ENCODE results near the gene CORO6.
A peak's percentile ranks its signal among the peaks of the same experiment; 100 is the strongest.

Gene CORO6

DNA sequence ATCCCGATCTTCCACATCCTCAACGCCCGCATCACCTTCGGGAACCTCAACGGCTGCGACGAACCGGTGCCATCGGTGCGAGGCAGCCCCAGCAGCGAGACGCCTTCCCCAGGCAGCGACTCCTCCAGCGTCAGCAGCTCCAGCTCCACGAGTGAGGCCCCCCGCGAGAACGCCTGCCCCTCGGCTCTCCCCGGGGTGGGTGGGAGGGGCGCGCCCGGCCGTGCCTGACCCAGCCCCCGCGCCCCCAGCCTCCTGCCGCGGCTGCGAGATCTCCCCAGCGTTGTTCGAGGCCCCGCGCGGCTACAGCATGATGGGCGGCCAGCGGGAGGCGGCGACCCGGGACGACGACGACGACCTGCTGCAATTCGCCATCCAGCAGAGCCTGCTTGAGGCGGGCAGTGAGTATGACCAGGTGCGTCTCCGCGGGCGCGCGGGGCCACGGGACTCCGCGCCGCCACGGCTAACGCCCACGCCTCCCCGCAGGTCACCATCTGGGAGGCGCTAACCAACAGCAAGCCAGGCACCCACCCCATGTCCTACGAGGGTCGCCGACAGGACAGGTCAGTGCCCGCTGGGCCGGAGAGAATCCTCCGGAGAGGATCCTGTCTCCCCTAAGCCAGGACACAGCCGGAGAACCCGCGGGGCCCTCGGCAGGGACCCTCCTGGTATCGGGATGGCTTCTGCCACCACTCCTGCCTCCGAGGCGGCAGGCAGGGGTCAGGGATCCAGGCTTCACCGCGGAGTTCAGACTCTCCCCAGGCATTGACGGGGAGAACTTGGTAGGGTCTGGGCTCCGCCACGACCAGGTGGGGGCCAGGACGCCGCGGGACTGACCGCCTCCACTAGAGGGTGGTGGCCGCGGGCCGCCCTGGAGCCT is 10.1 kb downstream of the CORO6 start:
- DNase-seq, result no peak

- DNase-seq, result no peak
Observed at GRCh38 chr17:29612094-29612403, 10.7 kb downstream of the CORO6 start.

GRCh38 chr17:29611351-29612093 is 11.2 kb downstream of the CORO6 start:
- no peak for DNase-seq

DNA sequence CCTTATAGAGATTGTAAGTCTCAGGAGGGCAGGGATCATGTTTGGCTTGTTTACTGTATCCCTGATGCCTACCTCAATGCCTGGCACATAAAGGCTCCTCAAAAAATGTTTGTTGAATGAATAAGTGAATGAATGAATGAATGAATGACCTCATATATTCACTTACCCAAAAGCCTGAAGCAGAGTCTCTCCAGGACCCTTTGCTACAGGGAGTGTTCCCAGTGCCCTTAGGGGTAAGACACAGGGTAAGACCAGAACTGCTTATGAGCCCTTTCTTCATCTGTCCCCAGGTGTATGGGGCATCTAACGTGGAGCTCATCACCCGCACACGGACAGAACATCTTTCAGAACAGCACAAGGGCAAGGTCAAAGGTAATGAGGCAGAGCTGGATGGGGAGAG is 12.3 kb downstream of the CORO6 start:
- DNase-seq, result no peak

DNA sequence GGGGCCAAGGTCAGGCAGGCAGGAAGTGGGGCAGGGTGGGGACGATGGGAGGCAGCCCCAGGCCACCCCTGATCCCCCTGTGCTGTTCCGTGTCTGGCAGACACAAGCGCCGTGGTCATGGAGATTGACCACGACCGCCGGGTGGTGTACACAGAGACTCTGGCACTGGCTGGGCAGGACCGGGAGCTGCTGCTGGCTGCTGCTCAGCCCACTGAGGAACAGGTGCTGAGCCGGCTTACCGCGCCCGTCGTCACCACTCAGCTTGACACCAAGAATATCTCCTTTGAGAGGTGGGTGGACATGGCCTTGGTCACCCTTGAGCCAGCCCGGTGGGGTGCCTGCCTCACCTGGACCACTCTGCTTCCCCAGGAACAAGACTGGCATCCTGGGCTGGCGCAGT is 13.7 kb downstream of the CORO6 start:
- no peak for DNase-seq

DNA sequence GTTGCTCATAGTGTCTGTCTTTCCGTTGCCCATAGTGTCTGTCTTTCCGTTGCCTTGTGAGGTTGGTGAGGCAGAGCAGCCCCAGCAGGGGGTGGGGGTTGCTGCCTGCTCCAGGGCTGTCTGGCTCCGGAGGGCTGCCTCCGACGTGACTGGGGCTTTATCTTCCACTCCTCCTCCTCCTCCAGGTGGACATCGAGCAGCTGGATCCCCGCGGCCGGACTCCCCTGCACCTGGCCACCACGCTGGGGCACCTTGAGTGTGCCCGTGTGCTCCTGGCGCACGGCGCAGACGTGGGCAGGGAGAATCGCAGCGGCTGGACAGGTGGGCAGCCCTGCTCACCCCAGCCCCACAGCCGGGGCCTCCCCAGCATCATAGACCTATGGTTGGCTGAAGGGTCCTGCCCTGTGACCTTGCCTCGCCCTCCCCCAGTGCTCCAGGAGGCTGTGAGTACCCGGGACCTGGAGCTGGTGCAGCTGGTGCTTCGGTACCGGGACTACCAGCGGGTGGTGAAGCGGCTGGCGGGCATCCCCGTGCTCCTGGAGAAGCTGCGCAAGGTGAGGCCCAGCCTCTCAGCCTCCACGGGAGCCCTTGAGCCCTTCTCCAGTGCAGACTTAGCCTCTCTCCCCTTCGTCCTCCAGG is 15.0 kb downstream of the CORO6 start:
- no peak for DNase-seq

DNA sequence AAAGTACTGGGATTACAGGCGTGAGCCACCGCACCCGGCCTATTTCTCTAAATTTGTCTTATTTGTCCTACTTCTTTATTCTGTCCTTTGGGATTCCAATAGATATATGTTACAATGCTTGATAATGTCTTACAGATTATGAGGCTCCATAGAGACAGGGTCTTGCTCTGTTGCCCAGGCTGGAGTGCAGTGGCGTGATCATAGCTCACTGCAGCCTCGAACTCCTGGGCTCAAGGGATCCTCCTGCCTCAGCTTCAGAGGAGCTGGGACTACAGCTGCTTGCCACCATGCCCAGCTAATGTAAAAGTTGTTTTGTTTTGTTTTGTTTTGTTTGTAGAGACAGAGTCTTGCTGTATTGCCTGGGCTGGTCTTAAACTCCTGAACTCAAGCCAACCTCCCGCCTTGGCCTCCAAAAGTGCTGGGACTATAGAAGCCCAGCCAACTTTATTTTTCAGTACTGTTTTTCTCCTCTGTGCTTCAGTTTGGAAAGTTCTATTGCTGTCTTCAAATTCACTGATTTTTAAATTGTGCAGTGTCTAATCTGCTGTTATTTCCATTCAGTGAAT is 19.5 kb downstream of the CORO6 start:
- no peak for DNase-seq

DNA sequence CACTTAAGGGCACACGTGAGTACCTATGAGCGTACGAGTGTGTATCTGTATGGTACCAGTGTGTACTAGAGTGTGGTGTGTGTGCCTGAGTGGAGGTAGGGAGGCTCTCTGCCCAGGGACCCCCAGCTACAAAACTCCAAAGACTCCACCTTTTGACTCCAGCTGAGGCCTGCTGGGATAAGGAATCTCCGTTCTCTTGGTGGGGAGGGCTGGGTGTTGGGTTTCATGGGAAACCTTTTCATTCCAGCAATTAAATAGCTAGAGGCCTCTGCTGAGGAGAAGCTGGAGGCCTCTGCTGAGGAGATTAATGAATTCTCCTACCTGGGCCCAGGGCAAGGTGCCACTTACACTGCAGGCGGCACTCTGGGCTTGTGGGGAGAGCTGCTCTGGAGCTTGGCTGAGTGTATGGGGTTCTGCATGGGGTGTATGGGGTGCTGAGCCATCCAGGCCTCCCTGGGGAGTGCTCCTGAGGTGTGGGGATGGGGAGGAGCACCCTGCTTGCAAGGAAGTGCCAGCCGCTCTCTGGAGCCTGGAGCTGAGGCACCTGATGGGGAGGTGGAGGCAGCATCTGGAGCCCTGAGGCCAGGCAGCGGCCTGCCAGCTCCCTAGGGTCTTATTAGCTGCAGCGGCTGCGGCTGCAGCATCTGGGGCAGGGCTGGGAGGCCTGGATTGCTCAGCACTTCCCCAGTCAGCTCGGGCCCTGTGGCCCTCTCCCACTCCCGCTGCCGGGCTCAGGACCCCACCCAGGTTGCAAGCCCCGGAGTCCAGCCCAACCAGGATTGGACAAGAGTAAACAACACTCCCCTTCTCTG is 25.1 kb downstream of the CORO6 start:
- DNase-seq, result no peak

- DNase-seq, result no peak
Observed at GRCh38 chr17:29596811-29597210, 25.9 kb downstream of the CORO6 start.

- no peak for DNase-seq
Observed at GRCh38 chr17:29595943-29596774, 26.6 kb downstream of the CORO6 start.

GRCh38 chr17:29595107-29595942 is 27.4 kb downstream of the CORO6 start:
- no peak for DNase-seq

DNA sequence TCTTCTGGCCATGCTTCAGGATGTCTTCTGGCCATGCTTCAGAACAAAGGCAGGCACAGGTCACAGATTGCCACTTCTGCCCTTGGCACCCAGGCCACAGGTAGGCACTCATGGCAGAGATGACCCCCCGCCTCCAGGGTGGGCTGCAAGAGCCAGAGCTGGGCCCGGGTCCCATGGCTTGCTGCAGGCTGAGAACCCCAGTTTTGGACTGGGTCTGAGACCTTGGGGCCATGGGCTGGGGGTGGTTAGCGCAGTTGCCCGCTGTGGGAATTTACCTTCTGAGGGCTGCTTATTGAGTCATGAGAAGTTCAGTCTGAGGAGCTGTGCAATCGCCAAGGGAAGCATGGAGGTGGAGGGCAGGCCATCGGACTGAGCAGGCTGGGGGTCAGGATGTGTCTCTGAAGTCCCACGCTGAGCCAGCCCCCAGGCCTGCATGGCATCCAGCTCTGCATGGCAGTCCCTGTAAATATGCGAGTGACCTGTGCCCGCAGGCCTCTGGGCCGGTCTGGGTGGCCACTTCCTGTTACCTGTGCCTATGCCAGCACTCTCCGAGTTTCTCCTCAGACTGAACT is 28.1 kb downstream of the CORO6 start:
- DNase-seq, result no peak

DNA sequence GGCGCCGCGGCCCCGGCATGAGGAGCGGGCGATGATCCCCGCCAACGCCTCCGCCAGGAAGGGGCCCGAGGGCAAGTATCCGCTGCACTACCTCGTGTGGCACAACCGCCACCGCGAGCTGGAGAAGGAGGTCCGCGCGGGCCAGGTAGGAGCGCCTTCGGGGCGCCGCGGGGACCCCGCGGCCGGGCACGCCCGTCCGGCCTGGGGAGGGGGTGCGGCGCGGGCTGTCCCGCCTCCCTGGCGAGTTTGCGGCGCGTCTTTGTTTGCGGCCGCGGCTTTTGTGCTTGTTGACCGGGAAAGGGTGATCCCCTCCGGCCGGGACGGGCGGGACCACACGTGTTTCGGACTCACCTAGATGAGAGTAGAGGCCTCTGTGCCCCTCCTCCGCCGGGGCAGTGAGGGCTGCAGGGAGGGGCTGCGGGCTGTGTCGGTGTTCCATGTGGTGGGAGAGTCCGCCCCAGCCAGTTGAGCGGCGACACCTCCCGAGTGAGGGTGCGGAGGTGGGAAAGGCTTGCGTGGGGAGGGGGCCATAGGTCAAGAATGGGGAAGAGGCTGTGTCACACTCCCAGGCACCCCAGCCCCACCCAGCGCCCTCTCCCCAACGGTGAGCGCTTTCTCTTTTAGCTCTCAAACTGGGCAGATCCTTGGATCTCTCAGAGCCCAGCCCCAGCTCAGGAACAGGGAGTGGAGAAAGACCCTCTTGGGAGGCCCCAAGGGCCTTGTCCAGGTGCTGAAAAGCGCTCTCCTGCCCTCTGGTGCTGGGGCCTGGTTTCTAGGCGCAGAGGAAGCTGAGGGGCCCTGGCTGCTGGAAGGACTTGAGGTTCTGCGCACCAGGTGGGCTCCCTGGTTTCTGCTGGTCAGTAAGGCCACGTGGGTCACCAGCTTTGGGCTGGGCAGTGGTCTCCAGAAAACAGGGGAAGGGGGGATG is 28.9 kb downstream of the CORO6 start:
- DNase-seq, result no peak

- DNase-seq, result peak; percentile 59
Observed at GRCh38 chr17:29592850-29593551, 29.7 kb downstream of the CORO6 start, which contains the start of gene ANKRD13B. ANKRD13B (plus strand) TSS chr17:29593132; CDS start chr17:29593622, 490 bp downstream.

DNA sequence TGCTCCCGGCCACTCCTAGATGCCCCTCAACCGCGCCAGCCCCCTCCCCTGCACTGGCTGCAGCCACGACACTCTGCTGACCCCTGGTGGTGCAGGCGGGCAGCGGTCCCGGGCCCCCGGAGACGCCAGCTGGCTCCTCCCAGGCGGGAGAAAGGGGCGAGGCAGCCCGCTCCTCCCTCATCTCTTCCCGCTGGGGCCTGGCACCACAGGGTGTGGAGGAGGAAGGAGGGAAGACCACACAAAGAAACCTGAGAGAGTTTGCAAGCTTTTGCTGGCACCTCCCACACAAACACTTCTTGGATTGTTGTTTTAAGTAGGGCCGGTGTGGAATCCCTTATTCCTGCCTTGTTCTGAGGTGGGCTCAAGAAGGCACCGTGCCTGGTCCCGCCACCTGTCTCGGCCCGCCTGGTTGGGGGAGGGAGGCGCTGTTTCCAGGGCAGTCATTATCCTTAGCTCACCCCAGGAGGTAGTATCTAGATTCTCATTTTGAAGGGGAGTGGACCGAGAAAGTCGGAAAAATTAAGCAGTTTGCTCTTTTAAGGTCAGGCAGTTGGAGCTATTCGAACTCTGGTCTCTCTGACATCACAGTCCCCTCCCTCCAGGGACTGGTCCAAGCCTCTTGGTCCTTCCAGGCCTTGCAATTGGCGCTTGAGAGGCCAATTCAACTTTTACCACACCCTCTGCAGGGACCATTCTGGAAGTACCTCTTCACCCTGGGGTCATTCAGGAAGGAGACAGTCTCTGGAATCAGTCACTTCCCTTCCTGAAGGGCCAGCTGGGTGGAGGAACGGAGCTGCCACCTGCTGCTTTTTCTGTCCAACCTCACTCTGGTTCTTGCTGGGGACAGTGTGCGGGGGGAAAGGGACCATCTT is 30.7 kb downstream of the CORO6 start:
- peak; percentile 88 for DNase-seq

DNA sequence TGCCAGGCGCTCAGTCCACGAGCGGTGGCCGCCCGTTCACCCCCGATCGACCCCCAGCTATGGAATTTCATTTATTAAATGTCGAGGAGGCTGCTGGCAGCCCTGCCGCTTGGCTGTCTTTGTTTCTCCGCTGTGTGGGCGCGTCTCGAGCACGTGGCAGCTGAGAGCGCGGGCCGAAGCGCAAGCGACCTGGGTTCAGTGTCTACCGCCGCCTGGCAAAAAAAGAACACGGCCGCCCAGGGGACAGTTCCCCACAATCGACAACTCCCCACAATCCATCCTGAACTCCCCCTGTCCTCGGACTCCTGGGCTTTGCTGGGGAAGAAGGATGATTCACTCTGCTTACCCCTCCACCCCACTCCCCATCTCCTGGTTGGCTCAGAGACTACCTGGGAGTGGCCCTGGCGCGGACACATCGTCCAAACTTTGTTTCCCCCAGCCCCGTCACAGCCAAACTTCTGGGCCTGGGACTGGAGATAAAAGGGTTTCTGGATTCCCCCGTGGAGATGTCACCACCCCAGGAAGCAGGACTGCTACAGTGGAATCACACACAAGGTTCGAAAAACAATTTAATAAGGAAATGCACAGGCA is 31.5 kb downstream of the CORO6 start:
- peak; percentile 44 for DNase-seq

Measured in NCI-H774 (cell line).